ENCODE measurements around the gene PFAS. TPM values are rescaled to one million over a fixed set of nuclear protein-coding genes. Genes with fewer than 3 reads are reported as not detected.
A peak's percentile ranks its signal among the peaks of the same experiment; 100 is the strongest.

PFAS gene
- total and polyA plus RNA-seq, 10 of the 15 experiments (the other 5 are each of a cell fraction or from before 2014, with no cell fraction given) = 13.9 to 122 (median 47.2) TPM

DNA sequence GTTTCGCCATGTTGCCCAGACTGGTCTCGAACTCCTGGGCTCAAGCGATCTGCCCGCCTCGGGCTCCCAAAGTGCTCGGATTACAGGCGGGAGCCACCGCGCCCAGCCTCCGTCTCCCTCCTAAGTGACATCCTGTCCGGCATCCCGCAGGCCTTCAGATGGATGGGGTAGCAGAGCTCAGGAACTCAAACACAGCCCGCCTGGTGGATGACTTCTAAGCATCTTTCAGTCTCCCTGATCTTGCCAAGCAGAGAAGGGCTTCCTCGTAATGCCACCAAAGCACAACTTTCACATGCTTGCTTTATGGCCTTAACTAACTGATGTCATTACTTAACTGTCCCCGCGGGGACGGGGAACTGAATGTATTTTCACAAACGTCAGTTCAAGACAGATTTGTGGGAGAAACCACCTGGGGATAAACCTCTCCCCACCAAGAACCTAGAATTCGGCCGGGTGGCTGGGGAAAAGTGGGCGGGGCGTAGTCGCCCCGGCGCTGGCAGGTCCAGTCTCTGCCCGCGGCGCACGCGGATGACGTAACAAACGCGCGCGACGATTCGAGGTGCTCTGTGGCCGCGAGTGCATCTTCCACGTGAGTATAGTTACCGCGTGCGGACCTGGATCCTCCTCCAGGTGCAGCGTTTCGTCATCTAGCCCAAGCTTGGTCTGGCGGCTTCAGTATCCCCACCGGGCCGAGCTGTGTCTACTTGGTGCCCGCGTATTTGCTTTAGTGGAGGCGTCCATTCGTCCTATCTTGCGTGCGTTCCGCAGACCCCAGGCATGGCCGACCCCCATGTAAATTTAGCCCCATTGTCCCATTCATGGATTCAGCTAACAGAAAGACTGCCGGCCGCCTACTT is at the start of gene PFAS (continued):
- TF ChIP-seq, protein P1, sequence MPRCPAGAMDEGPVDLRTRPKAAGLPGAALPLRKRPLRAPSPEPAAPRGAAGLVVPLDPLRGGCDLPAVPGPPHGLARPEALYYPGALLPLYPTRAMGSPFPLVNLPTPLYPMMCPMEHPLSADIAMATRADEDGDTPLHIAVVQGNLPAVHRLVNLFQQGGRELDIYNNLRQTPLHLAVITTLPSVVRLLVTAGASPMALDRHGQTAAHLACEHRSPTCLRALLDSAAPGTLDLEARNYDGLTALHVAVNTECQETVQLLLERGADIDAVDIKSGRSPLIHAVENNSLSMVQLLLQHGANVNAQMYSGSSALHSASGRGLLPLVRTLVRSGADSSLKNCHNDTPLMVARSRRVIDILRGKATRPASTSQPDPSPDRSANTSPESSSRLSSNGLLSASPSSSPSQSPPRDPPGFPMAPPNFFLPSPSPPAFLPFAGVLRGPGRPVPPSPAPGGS (IDR thresholded peaks at IDR 0.05; ENCODE audit: borderline replicate concordance, insufficient read depth, low read depth, low read length, poor library complexity, severe bottlenecking) = no peak
- no peak for TF ChIP-seq SIX5 (IDR thresholded peaks at IDR 0.05; ENCODE audit: low read depth, low read length, severe bottlenecking)
- no peak for TF ChIP-seq FOXM1 (IDR thresholded peaks at IDR 0.05; ENCODE audit: low read depth, low read length)
- TF ChIP-seq WRNIP1 (IDR thresholded peaks at IDR 0.05; ENCODE audit: borderline replicate concordance, low read depth, low read length) = no peak
- TF ChIP-seq, protein P2, sequence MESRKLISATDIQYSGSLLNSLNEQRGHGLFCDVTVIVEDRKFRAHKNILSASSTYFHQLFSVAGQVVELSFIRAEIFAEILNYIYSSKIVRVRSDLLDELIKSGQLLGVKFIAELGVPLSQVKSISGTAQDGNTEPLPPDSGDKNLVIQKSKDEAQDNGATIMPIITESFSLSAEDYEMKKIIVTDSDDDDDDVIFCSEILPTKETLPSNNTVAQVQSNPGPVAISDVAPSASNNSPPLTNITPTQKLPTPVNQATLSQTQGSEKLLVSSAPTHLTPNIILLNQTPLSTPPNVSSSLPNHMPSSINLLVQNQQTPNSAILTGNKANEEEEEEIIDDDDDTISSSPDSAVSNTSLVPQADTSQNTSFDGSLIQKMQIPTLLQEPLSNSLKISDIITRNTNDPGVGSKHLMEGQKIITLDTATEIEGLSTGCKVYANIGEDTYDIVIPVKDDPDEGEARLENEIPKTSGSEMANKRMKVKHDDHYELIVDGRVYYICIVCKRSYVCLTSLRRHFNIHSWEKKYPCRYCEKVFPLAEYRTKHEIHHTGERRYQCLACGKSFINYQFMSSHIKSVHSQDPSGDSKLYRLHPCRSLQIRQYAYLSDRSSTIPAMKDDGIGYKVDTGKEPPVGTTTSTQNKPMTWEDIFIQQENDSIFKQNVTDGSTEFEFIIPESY (IDR thresholded peaks at IDR 0.05) = no peak
- peak; percentile 67 for TF ChIP-seq LARP7 (IDR thresholded peaks at IDR 0.05)
- TF ChIP-seq KDM1A (IDR thresholded peaks at IDR 0.05; ENCODE audit: borderline replicate concordance) = no peak
- TF ChIP-seq, protein P3, sequence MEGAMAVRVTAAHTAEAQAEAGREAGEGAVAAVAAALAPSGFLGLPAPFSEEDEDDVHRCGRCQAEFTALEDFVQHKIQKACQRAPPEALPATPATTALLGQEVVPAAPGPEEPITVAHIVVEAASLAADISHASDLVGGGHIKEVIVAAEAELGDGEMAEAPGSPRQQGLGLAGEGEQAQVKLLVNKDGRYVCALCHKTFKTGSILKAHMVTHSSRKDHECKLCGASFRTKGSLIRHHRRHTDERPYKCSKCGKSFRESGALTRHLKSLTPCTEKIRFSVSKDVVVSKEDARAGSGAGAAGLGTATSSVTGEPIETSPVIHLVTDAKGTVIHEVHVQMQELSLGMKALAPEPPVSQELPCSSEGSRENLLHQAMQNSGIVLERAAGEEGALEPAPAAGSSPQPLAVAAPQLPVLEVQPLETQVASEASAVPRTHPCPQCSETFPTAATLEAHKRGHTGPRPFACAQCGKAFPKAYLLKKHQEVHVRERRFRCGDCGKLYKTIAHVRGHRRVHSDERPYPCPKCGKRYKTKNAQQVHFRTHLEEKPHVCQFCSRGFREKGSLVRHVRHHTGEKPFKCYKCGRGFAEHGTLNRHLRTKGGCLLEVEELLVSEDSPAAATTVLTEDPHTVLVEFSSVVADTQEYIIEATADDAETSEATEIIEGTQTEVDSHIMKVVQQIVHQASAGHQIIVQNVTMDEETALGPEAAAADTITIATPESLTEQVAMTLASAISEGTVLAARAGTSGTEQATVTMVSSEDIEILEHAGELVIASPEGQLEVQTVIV (IDR thresholded peaks at IDR 0.05; ENCODE audit: borderline replicate concordance, partially characterized antibody) = peak; percentile 26
- peak; percentile 28; the same call in 1 of the 2 replicates for TF ChIP-seq JUNB (IDR thresholded peaks at IDR 0.05)
- TF ChIP-seq, protein P4, sequence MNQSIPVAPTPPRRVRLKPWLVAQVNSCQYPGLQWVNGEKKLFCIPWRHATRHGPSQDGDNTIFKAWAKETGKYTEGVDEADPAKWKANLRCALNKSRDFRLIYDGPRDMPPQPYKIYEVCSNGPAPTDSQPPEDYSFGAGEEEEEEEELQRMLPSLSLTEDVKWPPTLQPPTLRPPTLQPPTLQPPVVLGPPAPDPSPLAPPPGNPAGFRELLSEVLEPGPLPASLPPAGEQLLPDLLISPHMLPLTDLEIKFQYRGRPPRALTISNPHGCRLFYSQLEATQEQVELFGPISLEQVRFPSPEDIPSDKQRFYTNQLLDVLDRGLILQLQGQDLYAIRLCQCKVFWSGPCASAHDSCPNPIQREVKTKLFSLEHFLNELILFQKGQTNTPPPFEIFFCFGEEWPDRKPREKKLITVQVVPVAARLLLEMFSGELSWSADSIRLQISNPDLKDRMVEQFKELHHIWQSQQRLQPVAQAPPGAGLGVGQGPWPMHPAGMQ (IDR thresholded peaks at IDR 0.05; ENCODE audit: borderline replicate concordance) = no peak
- TF ChIP-seq RAD51 (IDR thresholded peaks at IDR 0.05) = no peak
- TF ChIP-seq BMI1 (IDR thresholded peaks at IDR 0.05; ENCODE audit: borderline replicate concordance) = no peak
- TF ChIP-seq MYC (IDR thresholded peaks at IDR 0.05; ENCODE audit: insufficient read depth, insufficient read length, insufficient replicate concordance, low read length, severe bottlenecking) = peak; percentile 98

All from GM12878 (cell line).